Chondrocyte (in vitro differentiated cells): ENCODE results near the gene MYO19. TPM values are rescaled to one million over a fixed set of nuclear protein-coding genes. Genes with fewer than 3 reads are reported as not detected.
A peak's percentile ranks its signal among the peaks of the same experiment; 100 is the strongest.

ENCODE experiments used
- DNase-seq: peaks from one replicate; pipeline ENCODE4 v3.0.0; 2021; ENCODE audit warnings: mixed read lengths, low spot score
- H3K27ac Mint-ChIP-seq: one replicate; pipeline ENCODE4 v1.8.0; 2021; ENCODE audit warnings: mild to moderate bottlenecking, moderate library complexity, mixed read lengths; ENCODE audit not compliant: unreplicated experiment
- H3K27me3 Mint-ChIP-seq: 2 replicates; pipeline ENCODE4 v1.8.0; 2021; ENCODE audit warnings: low read depth, mixed read lengths
- H3K36me3 Mint-ChIP-seq: 2 replicates; pipeline ENCODE4 v1.8.0; 2021; ENCODE audit warnings: low read depth, mixed read lengths
- H3K4me1 Mint-ChIP-seq: 2 replicates; pipeline ENCODE4 v1.8.0; 2021; ENCODE audit warnings: low read depth, mild to moderate bottlenecking, mixed read lengths
- H3K4me3 Mint-ChIP-seq: one replicate; pipeline ENCODE4 v1.8.0; 2021; ENCODE audit warnings: mild to moderate bottlenecking, moderate library complexity, mixed read lengths; ENCODE audit not compliant: unreplicated experiment
- H3K9me3 Mint-ChIP-seq: 2 replicates; pipeline ENCODE4 v1.8.0; 2021; ENCODE audit warnings: low read depth, mixed read lengths
- CTCF ChIP-seq: fragments of 200-600 bp; sonication (generic); IDR thresholded peaks from 2 replicates; pipeline ENCODE4 v1.5.0; 2021; ENCODE audit warnings: antibody characterized with exemption, mild to moderate bottlenecking, moderate library complexity
- total RNA-seq: library from RNA; stranded (reverse); gene quantifications from 3 replicates; pipeline ENCODE4 v1.2.1, GENCODE V29; 2021

MYO19 gene
- total RNA-seq, 1 donor from 2014 or later = 52.6 TPM

DNA sequence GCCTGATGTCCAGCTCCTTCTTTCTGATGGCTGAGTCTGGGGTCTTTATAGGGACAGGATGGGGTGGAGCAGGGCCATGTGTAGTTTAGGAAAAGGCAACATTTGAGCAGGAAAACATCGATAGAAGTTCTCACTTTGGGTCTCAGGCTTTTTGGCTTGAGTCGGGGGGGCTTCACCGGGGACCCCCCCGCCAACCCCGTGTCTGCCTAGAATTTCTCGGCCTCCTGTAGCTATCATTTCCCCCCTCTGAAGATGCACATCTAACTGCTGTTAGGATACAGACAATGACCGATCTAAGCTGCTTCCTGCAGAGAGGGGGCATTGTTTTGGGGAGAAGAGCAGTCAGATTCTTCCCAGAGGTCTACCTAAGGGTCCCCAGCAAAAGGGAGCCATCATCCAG is 64.9 kb downstream of the MYO19 start:
- H3K27ac Mint-ChIP-seq = no peak overlapping the region
- H3K4me3 Mint-ChIP-seq = no peak overlapping the region
- no peaks in the 10 kb centered on the region for H3K36me3 Mint-ChIP-seq
- peaks cover 50% of the 10 kb centered on the region for H3K27me3 Mint-ChIP-seq
- no peaks in the 10 kb centered on the region for H3K4me1 Mint-ChIP-seq
- DNase-seq = peak; percentile 15
- H3K9me3 Mint-ChIP-seq = no peaks in the 10 kb centered on the region
- no peak for TF ChIP-seq CTCF

- TF ChIP-seq CTCF = no peak
- Mint-ChIP-seq H3K27ac (no peak overlapping the region), H3K36me3 (no peaks in the 10 kb centered on the region), H3K27me3 (peaks cover 50% of the 10 kb centered on the region), H3K4me3 (no peak overlapping the region), H3K4me1 (no peaks in the 10 kb centered on the region), H3K9me3 (no peaks in the 10 kb centered on the region)
- DNase-seq = peak; percentile 50
These were observed 65.6 kb downstream of the MYO19 start for GRCh38 chr17:36468903-36469635.

DNA sequence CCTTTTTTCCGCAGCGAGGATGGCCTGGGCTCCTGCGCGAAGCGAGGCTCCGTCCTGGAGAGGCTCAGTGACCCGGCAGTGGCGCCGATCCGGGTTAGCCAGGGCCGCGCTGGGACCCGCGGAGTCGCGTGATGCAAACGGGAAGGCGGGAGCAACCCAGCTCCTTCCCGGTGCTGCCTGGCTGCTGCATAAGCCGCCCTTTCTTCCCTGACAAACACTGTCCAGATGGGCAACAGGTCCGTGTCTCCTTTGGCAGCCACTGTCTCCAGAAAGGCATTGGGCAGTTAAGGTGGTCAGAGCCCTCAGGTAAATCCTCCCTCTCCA is 69.9 kb downstream of the MYO19 start:
- DNase-seq = no peak
- no peaks in the 10 kb centered on the region for H3K36me3 Mint-ChIP-seq
- no peak for TF ChIP-seq CTCF
- no peaks in the 10 kb centered on the region for H3K4me1 Mint-ChIP-seq
- H3K27ac Mint-ChIP-seq = no peak overlapping the region
- no peak overlapping the region for H3K4me3 Mint-ChIP-seq
- peaks cover 41% of the 10 kb centered on the region for H3K27me3 Mint-ChIP-seq
- no peaks in the 10 kb centered on the region for H3K9me3 Mint-ChIP-seq

- Mint-ChIP-seq H3K27me3 (peaks cover 42% of the 10 kb centered on the region), H3K27ac (no peak overlapping the region), H3K4me3 (no peak overlapping the region), H3K4me1 (no peaks in the 10 kb centered on the region), H3K36me3 (no peaks in the 10 kb centered on the region), H3K9me3 (no peaks in the 10 kb centered on the region)
- no peak for TF ChIP-seq CTCF
- no peak for DNase-seq
These were observed 70.5 kb downstream of the MYO19 start for GRCh38 chr17:36463916-36464764.

DNA sequence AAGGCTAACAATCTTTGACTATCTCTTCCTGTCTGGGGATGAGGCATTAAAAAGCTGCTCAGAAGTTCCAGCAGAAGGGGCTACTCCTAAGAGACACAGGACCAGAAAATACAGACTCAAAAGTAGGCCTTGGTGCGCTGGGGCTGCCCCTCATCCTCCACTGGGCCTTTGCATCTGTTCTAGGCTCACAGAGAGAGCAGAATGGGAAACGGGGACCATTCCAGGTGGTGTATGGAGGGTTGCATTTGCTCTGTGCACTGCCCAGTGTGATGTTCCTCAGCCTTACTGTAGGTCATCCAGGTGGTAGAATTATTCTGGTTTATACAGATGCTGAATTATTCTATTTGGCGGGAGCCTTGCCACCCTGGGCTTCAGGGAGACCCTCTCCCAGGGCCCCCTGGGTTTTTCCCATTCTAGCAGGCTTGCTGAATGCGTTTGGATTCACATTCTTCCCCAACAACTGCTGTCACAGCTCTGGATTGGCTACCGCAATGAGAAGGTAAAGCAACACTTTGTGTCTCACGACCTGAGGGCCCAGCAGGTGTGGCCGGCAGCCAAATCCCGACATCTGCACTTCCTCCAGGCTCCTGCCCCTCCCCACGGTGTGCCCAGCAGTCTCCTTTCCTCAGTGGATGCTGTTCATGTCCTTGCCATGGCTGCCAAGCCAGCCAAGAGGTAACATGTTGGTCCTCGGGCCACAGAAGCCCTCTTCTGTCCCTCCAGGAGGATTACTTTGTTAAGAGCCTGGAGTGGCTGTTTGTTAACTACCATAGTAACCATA is 73.1 kb downstream of the MYO19 start:
- H3K4me3 Mint-ChIP-seq = no peak overlapping the region
- H3K9me3 Mint-ChIP-seq = no peaks in the 10 kb centered on the region
- no peak for DNase-seq
- H3K27ac Mint-ChIP-seq = no peak overlapping the region
- H3K4me1 Mint-ChIP-seq = no peaks in the 10 kb centered on the region
- H3K27me3 Mint-ChIP-seq = peaks cover 28% of the 10 kb centered on the region
- TF ChIP-seq CTCF = no peak
- no peaks in the 10 kb centered on the region for H3K36me3 Mint-ChIP-seq
